PC-9 (cell line): ENCODE measurements around the gene HOMER2. TPM values are rescaled to one million over a fixed set of nuclear protein-coding genes. Genes with fewer than 3 reads are reported as not detected.
"Not testable (repeated sequence)": the region's sequence is repeated elsewhere in the genome, so short reads cannot be mapped to it uniquely, and the experiment has no call there.

ENCODE experiments used
- BruUV-seq: library from RNA; stranded (reverse); fragments of 400-500 nt; replicated peaks from 2 replicates; lab custom pipeline; 2021; lab: Mats Ljungman, UMichigan
- CTCF ChIA-PET: fragments of 300-600 bp; sonication (Branson Sonifier 250); formaldehyde crosslinking; loops from one replicate; lab custom pipeline; 2022; ENCODE audit warnings: antibody characterized with exemption; lab: Charles Lee
- POLR2A ChIA-PET: fragments of 300-600 bp; sonication (Branson Sonifier 250); formaldehyde crosslinking; loops from one replicate; lab custom pipeline; 2022; ENCODE audit warnings: antibody characterized with exemption; ENCODE audit not compliant: unreplicated experiment; lab: Charles Lee
- DNase-seq, 2 experiments: peaks; one replicate each; pipeline versions ENCODE4 v3.0.0 to v3.0.0-alpha.2; 2015 to 2022; ENCODE audit warnings: mixed read lengths in 1 of 2
- H2AFZ ChIP-seq: fragments of 200-600 bp; sonication (generic); 2 replicates; pipeline ENCODE4 v1.8.1; 2017; ENCODE audit warnings: antibody characterized with exemption
- H3F3A ChIP-seq: fragments of 200-600 bp; sonication (generic); 2 replicates; pipeline ENCODE4 v1.8.1; 2017; ENCODE audit warnings: antibody characterized with exemption, mild to moderate bottlenecking, low read depth; ENCODE audit not compliant: insufficient read depth
- H3K27ac ChIP-seq: fragments of 200-600 bp; sonication (generic); 2 replicates; pipeline ENCODE4 v1.6.1; 2016; ENCODE audit warnings: mixed run types
- H3K27me3 ChIP-seq: fragments of 200-600 bp; sonication (generic); 2 replicates; pipeline ENCODE4 v1.6.1; 2016; ENCODE audit warnings: low read depth, mixed run types; ENCODE audit not compliant: insufficient read depth
- H3K36me3 ChIP-seq: fragments of 200-600 bp; sonication (generic); 2 replicates; pipeline ENCODE4 v1.6.1; 2016; ENCODE audit warnings: low read depth, mixed run types
- H3K4me1 ChIP-seq: fragments of 200-600 bp; sonication (generic); replicated peaks from 2 replicates; pipeline ENCODE4 v1.6.1; 2016; ENCODE audit warnings: mixed run types; ENCODE audit not compliant: insufficient read depth
- H3K4me2 ChIP-seq: fragments of 200-600 bp; sonication (generic); 2 replicates; pipeline ENCODE4 v1.6.1; 2017; ENCODE audit warnings: mixed run types
- H3K4me3 ChIP-seq: fragments of 200-600 bp; sonication (generic); 2 replicates; pipeline ENCODE4 v1.6.1; 2016; ENCODE audit warnings: mixed run types
- H3K79me2 ChIP-seq: fragments of 200-600 bp; sonication (generic); 2 replicates; pipeline ENCODE4 v1.6.1; 2017; ENCODE audit warnings: low read depth, mixed run types
- H3K9me2 ChIP-seq: fragments of 200-600 bp; sonication (generic); 2 replicates; pipeline ENCODE4 v1.8.1; 2017; ENCODE audit warnings: mild to moderate bottlenecking; ENCODE audit not compliant: insufficient read depth
- H3K9me3 ChIP-seq: fragments of 200-600 bp; sonication (generic); 2 replicates; pipeline ENCODE4 v1.8.1; 2016; ENCODE audit warnings: low read depth; ENCODE audit not compliant: insufficient read depth
- H4K20me1 ChIP-seq: fragments of 200-600 bp; sonication (generic); 2 replicates; pipeline ENCODE4 v1.8.1; 2017; ENCODE audit not compliant: insufficient read depth
- CTCF ChIP-seq: fragments of 200-600 bp; sonication (generic); conservative IDR thresholded peaks from 2 replicates; pipeline ENCODE4 v1.6.1; 2017; ENCODE audit warnings: mixed run types, antibody characterized with exemption, mild to moderate bottlenecking, moderate library complexity
- EZH2 ChIP-seq: fragments of 200-600 bp; sonication (generic); IDR thresholded peaks from 2 replicates; pipeline ENCODE4 v1.8.0; 2017; ENCODE audit warnings: antibody characterized with exemption, low read depth
- intact Hi-C: fragments of 100-400 bp; cut with micrococcal nuclease; formaldehyde crosslinking; loops from one replicate; pipeline ENCODE4 v1.10.0; 2022; ENCODE audit not compliant: unreplicated experiment
- total RNA-seq: library from RNA; stranded (reverse); gene quantifications from 2 replicates; pipeline ENCODE4 v1.2.3, GENCODE V29; 2021

The HOMER2 gene
- total RNA-seq, 1 experiment from 2014 or later: 15.1 TPM

DNA sequence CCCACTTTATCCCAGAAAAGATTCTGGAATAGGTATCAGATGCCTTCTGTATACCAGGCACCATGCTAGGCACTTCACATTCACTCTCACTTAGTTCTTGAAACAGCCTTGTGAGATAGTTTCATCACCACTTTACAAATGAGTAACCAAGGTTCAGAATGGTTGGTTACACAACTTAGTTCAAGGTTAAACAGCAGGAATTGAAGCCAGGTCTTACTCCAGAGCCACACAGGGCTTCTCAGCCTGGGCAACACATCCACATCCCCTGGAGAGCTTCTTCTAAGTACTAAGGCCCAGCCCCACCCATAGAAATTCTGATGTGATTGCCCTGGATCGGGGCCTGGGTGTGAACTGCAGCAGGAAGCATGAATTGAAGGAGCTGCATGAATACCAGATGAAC is 124.4 kb downstream of the HOMER2 start:
- Histone ChIP-seq H3F3A (peaks cover 14% of the 10 kb centered on the region), H3K27ac (no peak overlapping the region), H4K20me1 (no peaks in the 10 kb centered on the region), H2AFZ (no peak overlapping the region), H3K4me3 (no peak overlapping the region), H3K79me2 (no peaks in the 10 kb centered on the region), H3K36me3 (peaks cover 6% of the 10 kb centered on the region), H3K9me3 (no peaks in the 10 kb centered on the region), H3K4me1 (peaks cover 19% of the 10 kb centered on the region), H3K4me2 (no peak overlapping the region), H3K9me2 (no peaks in the 10 kb centered on the region), H3K27me3 (no peaks in the 10 kb centered on the region)
- TF ChIP-seq EZH2 (no peak), CTCF (no peak)
- intact Hi-C loops: no loop called here
- DNase-seq: no peak
- BruUV-seq: no TSS peak
- POLR2A ChIA-PET: no interaction called here
- CTCF ChIA-PET: no interaction called here

GRCh38 chr15:82823049-82823448 is 129.5 kb downstream of the HOMER2 start:
- no peak for DNase-seq
- no peak for TF ChIP-seq CTCF
- H3K27ac ChIP-seq: no peak overlapping the region
- no peaks in the 10 kb centered on the region for H3K27me3 ChIP-seq
- H3K4me3 ChIP-seq: no peak overlapping the region
- intact Hi-C loops: no loop called here
- BruUV-seq: no TSS peak
- no peaks in the 10 kb centered on the region for H3K79me2 ChIP-seq
- H3K4me2 ChIP-seq: no peak overlapping the region
- H3K9me3 ChIP-seq: no peaks in the 10 kb centered on the region
- H3F3A ChIP-seq: no peaks in the 10 kb centered on the region
- H4K20me1 ChIP-seq: no peaks in the 10 kb centered on the region
- no peak overlapping the region for H2AFZ ChIP-seq
- no peaks in the 10 kb centered on the region for H3K4me1 ChIP-seq
- CTCF ChIA-PET: no interaction called here
- peaks cover 19% of the 10 kb centered on the region; the same call in 1 of the 2 replicates for H3K36me3 ChIP-seq
- H3K9me2 ChIP-seq: no peaks in the 10 kb centered on the region
- POLR2A ChIA-PET: interaction anchor here (0.6 kb wide), 1 partner anchor 10 kb away, joined by 3 read pairs; no protein-coding TSS in a partner anchor

GRCh38 chr15:82821851-82822250 is 130.7 kb downstream of the HOMER2 start:
- POLR2A ChIA-PET, H3K27me3 ChIP-seq, H3K9me2 ChIP-seq, H4K20me1 ChIP-seq, H3K4me2 ChIP-seq, BruUV-seq, CTCF ChIA-PET, H3K27ac ChIP-seq, H3K4me1 ChIP-seq, H3K79me2 ChIP-seq, H2AFZ ChIP-seq, intact Hi-C loops, DNase-seq, H3K4me3 ChIP-seq, H3F3A ChIP-seq, H3K9me3 ChIP-seq: not testable (repeated sequence)
- H3K36me3 ChIP-seq: peaks cover 19% of the 10 kb centered on the region; the same call in 1 of the 2 replicates

- H3F3A ChIP-seq, H4K20me1 ChIP-seq, POLR2A ChIA-PET, H3K79me2 ChIP-seq, BruUV-seq, H3K9me2 ChIP-seq, intact Hi-C loops, H3K4me1 ChIP-seq, H2AFZ ChIP-seq, H3K4me3 ChIP-seq, DNase-seq, H3K4me2 ChIP-seq, H3K9me3 ChIP-seq, H3K27me3 ChIP-seq, H3K27ac ChIP-seq, CTCF ChIA-PET: not testable (repeated sequence)
- peaks cover 19% of the 10 kb centered on the region; the same call in 1 of the 2 replicates for H3K36me3 ChIP-seq
Observed at GRCh38 chr15:82821396-82821795, 131.1 kb downstream of the HOMER2 start.
